ENCODE measurements around the gene KCNJ2.
A peak's percentile ranks its signal among the peaks of the same experiment; 100 is the strongest.

Gene KCNJ2

GRCh38 chr17:70172449-70172848, 3.1 kb downstream of the KCNJ2 start:
- no peak overlapping the region for H3K27ac ChIP-seq (replicated peaks)
- TF ChIP-seq GABPA (IDR thresholded peaks at IDR 0.05; ENCODE audit: low read depth) (no peak), POLR2AphosphoS5 (IDR thresholded peaks at IDR 0.05; ENCODE audit: low read depth) (no peak), CTCF (IDR thresholded peaks at IDR 0.05; ENCODE audit: insufficient read depth, low read length) (no peak), SPI1 (IDR thresholded peaks at IDR 0.05; ENCODE audit: borderline replicate concordance, low read depth) (no peak), REST (IDR thresholded peaks at IDR 0.05; ENCODE audit: insufficient replicate concordance, low read depth) (no peak)
- no peak for DNase-seq (ENCODE audit: low read depth in 1 of 2, low spot score in 1 of 2)
- no peak overlapping the region for H3K4me3 ChIP-seq (replicated peaks; ENCODE audit: insufficient read depth, low read length)
- no peaks in the 10 kb centered on the region for H3K27me3 ChIP-seq (ENCODE audit: insufficient read depth, poor library complexity, severe bottlenecking)

- peak; percentile 9 to 21 for DNase-seq (ENCODE audit: low read depth in 1 of 2, low spot score in 1 of 2)
- no peak for TF ChIP-seq POLR2AphosphoS5 (IDR thresholded peaks at IDR 0.05; ENCODE audit: low read depth)
- no peak for TF ChIP-seq REST (IDR thresholded peaks at IDR 0.05; ENCODE audit: insufficient replicate concordance, low read depth)
- TF ChIP-seq SPI1 (IDR thresholded peaks at IDR 0.05; ENCODE audit: borderline replicate concordance, low read depth) = no peak
- no peak for TF ChIP-seq CTCF (IDR thresholded peaks at IDR 0.05; ENCODE audit: insufficient read depth, low read length)
- TF ChIP-seq GABPA (IDR thresholded peaks at IDR 0.05; ENCODE audit: low read depth) = no peak
- Histone ChIP-seq H3K27me3 (ENCODE audit: insufficient read depth, poor library complexity, severe bottlenecking) (no peaks in the 10 kb centered on the region), H3K4me3 (replicated peaks; ENCODE audit: insufficient read depth, low read length) (no peak overlapping the region), H3K27ac (replicated peaks) (no peak overlapping the region)
Observed at GRCh38 chr17:70172923-70173322, 3.6 kb downstream of the KCNJ2 start.

GRCh38 chr17:70173681-70174080, 4.3 kb downstream of the KCNJ2 start:
- no peak for TF ChIP-seq GABPA (IDR thresholded peaks at IDR 0.05; ENCODE audit: low read depth)
- TF ChIP-seq REST (IDR thresholded peaks at IDR 0.05; ENCODE audit: insufficient replicate concordance, low read depth) = no peak
- no peak for TF ChIP-seq POLR2AphosphoS5 (IDR thresholded peaks at IDR 0.05; ENCODE audit: low read depth)
- TF ChIP-seq CTCF (IDR thresholded peaks at IDR 0.05; ENCODE audit: insufficient read depth, low read length) = no peak
- no peak for TF ChIP-seq SPI1 (IDR thresholded peaks at IDR 0.05; ENCODE audit: borderline replicate concordance, low read depth)
- no peak overlapping the region for H3K4me3 ChIP-seq (replicated peaks; ENCODE audit: insufficient read depth, low read length)
- H3K27me3 ChIP-seq (ENCODE audit: insufficient read depth, poor library complexity, severe bottlenecking) = no peaks in the 10 kb centered on the region

More at GRCh38 chr17:70173681-70174080, 4.3 kb downstream of the KCNJ2 start:
- DNase-seq (ENCODE audit: low read depth in 1 of 2, low spot score in 1 of 2) = no peak
- H3K27ac ChIP-seq (replicated peaks) = no peak overlapping the region
